ENCODE measurements around the gene PLCE1.

PLCE1 gene

GRCh38 chr10:94025806-94026205 is 32.1 kb downstream of the PLCE1 start:
- no peak for DNase-seq

- DNase-seq: no peak
Observed at GRCh38 chr10:94027197-94027596, 33.5 kb downstream of the PLCE1 start.

GRCh38 chr10:94029955-94030354 is 36.2 kb downstream of the PLCE1 start:
- no peak for DNase-seq

DNA sequence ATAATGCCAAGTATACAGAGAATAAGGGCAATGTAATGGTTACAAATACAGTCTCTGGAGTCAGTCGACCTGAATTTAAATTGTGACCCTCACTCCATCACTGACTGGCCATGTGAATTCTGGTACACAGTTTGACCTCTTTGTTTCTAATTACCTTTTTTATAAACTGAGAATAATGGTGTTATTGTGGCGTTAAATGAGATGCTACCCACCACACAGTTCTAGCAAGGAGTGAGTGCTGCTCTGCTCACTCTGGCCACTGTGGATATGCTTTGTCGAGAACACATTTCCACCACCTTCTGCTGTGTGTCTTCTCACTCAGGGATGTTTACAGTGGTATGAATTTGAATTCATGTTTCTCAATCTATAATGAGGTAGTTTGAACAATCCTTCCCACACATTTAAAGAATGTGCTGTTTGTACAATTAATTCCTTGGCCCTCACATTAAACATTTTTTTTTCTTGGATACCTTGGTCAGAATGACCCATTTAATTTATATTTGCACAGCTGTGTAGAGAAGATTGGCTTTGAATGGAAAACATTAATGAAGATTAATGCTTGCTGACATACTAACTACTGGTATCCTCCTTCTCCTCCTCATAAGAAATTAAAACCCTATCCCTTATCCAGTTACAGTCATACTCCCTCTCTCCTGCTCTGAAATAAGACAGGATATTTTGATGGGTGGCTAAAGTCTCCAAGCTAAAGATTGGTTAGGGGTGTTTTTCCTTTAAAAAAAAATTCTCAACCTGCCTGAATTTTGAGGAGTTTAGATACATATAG is 42.4 kb downstream of the PLCE1 start:
- DNase-seq: no peak

DNA sequence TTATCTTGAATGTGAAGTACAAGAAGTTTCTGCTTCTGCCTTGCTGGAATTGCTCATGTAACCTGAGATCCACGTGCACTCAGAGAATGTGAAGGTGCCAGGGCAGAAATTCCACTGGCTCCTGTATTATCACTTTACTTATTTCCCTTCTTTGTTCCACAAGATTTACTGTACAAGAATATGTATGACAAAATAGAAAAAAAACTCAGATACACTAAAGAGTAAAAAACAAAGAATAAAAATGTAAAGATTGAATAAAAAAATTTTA is 43.0 kb downstream of the PLCE1 start:
- no peak for DNase-seq

GRCh38 chr10:94037286-94037685 is 43.6 kb downstream of the PLCE1 start:
- DNase-seq: no peak

DNA sequence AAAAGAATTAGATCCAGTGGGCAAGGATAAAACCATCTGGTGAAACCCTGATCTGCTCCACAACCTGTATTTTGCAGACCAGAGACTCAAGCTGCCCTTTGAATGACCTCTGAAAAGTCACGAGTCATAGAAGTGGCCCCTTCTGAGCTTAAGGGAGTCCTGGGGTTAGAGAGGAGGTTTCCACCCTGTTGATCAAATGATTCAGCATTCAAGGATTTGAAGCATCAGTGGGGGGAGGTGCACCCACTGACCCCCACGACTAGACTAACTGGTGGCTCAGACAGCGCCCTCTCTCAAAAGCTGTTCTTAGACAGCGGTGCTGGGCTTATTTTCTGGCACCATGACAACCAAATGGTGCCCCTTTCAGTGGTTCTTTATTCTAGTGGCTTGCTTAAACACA is 44.3 kb downstream of the PLCE1 start:
- no peak for DNase-seq

DNA sequence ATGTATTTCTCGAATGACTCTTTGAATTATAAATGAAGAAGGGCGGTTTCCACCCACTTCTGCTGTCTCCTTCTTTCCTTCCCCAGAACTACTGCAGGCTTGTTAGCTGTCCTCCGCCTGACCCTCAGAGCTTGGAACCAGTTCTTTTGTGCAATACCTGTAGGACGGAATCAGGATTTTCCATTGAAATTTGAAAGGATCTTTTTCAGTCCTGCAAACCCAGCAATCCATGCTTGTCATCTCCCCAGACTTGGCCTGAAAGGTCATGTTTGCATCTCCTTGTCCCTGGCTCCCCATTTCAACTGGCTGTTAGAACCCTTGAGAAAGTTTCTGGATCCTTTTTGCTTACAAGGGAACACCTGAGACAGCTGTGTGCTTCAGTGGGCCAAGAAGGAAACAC is 47.5 kb downstream of the PLCE1 start:
- DNase-seq: no peak

DNA sequence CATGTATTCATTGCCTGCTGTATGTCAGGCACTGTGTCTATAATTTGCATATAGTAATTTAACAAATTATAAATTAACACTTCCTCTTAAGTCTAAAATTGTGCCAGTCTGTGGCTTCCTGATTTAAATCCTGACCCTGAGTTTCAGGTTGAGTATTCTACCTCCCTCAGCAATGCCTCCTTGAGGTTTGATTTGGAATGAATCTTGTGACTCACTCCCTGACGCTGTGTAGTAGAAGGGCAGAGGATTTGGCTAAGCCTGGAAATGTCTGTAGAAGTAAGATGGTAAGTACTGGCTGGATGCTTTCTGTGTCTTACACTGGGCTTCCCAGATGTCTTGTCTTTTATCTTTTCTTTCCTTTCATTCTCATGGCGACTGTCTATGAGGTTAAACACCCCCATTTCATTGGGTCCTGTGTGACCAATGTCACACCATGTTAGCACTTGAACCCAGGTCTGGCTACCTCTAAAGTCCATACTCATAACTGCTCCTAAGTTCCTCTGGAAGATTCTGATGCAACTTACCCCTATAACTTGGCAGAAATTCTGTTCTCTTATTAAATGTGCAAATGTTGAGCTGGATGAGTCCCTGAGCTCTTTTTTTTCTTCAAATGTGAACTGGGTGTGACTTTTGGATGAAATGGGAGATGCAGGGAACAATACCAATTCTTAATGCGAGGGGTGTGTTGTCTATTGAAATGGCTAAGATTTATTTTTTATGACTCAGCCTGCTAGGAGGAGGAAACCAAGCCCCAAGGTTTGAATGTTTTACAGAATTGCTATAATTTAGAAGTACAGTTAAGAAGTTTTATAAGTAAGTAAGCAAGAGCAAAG is 48.5 kb downstream of the PLCE1 start:
- DNase-seq: no peak

DNA sequence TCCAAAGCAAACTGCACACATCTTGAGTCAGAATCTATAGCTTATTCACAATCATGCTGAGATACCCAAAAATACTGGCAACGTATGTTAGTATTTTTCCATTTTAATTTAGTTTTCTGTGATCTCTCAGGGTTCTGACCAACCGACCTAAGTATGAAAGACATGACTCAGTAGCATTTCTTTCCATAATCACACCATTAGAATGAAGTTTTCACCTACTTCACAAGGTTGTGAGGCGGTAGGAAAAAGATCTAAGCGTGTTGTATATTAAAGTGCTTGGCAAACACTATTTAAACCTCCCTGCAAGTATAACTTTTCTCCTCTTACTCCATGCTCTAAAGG is 49.1 kb downstream of the PLCE1 start:
- no peak for DNase-seq

Data from NCI-H510A treated with DMSO at 0.1 percent for 48 hours (cell line).